HepG2 (cell line): ENCODE data around the gene PAK1IP1. TPM values are rescaled to one million over a fixed set of nuclear protein-coding genes. Genes with fewer than 3 reads are reported as not detected.

Source experiments
- BCL3 ChIP-seq: sonication (generic); formaldehyde crosslinking; IDR thresholded peaks from 2 replicates; pipeline ENCODE4 v1.5.1; 2020; ENCODE audit warnings: mild to moderate bottlenecking, missing genetic modification reagents, moderate library complexity
- KMT2B ChIP-seq: IDR thresholded peaks from 2 replicates; pipeline ENCODE4 v1.6.1; 2016; ENCODE audit warnings: missing genetic modification reagents, missing compliant biosample characterization
- MBNL3 ChIP-seq: fragments of 250-450 bp; sonication (Bioruptor Pico); conservative IDR thresholded peaks from 2 replicates; pipeline ENCODE4 v1.8.0; 2022; ENCODE audit warnings: mild to moderate bottlenecking, inconsistent platforms
- NFKBIZ ChIP-seq: IDR thresholded peaks from 2 replicates; pipeline ENCODE4 v1.6.1; 2018; ENCODE audit warnings: missing genetic modification reagents, missing compliant biosample characterization
- ONECUT2 ChIP-seq: sonication (generic); formaldehyde crosslinking; IDR thresholded peaks from 2 replicates; pipeline ENCODE4 v1.4.0; 2020; ENCODE audit warnings: missing genetic modification reagents
- TP53 ChIP-seq: sonication (generic); formaldehyde crosslinking; conservative IDR thresholded peaks from 2 replicates; pipeline ENCODE4 v1.4.0; 2020; ENCODE audit warnings: missing genetic modification reagents
- ZNF143 ChIP-seq: sonication (generic); formaldehyde crosslinking; IDR thresholded peaks from 2 replicates; pipeline ENCODE4 v1.4.0; 2020; ENCODE audit warnings: missing genetic modification reagents
- ZNF318 ChIP-seq: sonication (generic); formaldehyde crosslinking; IDR thresholded peaks from 2 replicates; pipeline ENCODE4 v1.4.0; 2020; ENCODE audit warnings: mild to moderate bottlenecking, missing genetic modification reagents
- ZNF615 ChIP-seq: sonication (generic); formaldehyde crosslinking; IDR thresholded peaks from 2 replicates; pipeline ENCODE4 v1.5.0; 2020; ENCODE audit warnings: mild to moderate bottlenecking, missing genetic modification reagents, borderline replicate concordance
- polyA plus RNA-seq, 8 experiments: library from polyadenylated mRNA; depleted of rRNA in 3 of 8; stranded (reverse) in 7 of 8; unstranded in 1 of 8; fragments of >200 nt; fragmentation: Illumina TruSeq in 4 of 8; extraction: Trizol in 4 of 8; gene quantifications; 2 replicates each; pipeline versions ENCODE4 v1.2.1 to v1.2.3, GENCODE V29; 2011 to 2016; ENCODE audit warnings: low read depth in 4 of 8, missing spikeins in 1 of 8, mixed read lengths in 1 of 8; ENCODE audit not compliant: insufficient read depth in 1 of 8
- total RNA-seq, 5 experiments: library from RNA; depleted of rRNA; stranded (reverse); fragments of >200 nt; fragmentation: Illumina TruSeq; extraction: Trizol; gene quantifications; 2 replicates each; pipeline ENCODE4 v1.2.3, GENCODE V29; 2016; ENCODE audit warnings: low read depth in 1 of 5
- TF ChIP-seq, protein P1 (sequence below): sonication (generic); formaldehyde crosslinking; IDR thresholded peaks from 2 replicates; pipeline ENCODE4 v1.8.0; 2022; ENCODE audit warnings: mild to moderate bottlenecking, missing genetic modification reagents; ENCODE audit not compliant: insufficient replicate concordance
- TF ChIP-seq, protein P2 (sequence below): sonication (generic); formaldehyde crosslinking; IDR thresholded peaks from 2 replicates; pipeline ENCODE4 v1.4.0; 2020; ENCODE audit warnings: missing genetic modification reagents, borderline replicate concordance

The PAK1IP1 gene
- total and polyA plus RNA-seq, 2 of the 13 experiments (the other 11 are each of a cell fraction or from before 2014, with no cell fraction given), result 23.4 to 66.2 TPM

DNA sequence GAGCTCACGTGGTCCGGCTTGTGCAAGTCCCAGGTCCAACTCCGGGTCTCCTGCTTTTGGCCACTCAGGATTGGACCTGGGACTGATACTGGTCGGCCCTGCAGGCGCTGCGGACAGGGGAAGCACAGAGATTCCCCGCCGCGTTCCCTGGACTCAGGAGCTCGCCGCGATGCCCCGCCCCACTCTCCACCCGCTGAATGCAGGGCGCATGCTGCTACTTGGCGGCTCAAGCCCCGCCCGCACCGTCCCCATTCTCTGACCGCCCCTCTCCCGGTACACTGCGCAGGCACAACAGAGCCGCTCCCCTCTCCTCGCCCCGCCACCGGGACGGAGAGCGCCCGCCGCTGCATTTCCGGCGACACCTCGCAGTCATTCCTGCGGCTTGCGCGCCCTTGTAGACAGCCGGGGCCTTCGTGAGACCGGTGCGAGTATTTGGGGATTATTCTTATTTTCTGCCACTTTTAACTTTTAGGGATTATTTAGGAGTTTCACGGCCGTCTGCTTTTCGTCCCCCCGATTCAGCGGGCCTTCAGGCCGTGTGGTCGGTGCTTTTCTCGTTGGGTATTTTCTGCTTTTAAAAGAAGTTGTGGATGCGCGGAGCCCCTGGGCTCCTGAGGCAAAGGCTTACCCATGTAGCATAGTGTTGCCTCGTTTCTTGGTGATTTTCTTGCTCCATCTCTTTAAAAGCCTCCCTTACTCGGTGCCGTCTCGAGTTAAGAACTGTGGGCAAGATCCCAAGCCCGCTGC lies 28.2 kb downstream of the PAK1IP1 start, which contains the start of gene TMEM14C (continued):
- TF ChIP-seq ZNF318 (CRISPR knock-in tag) (peak; percentile 69; the same call in 1 of the 2 replicates), KMT2B (peak; percentile 82), ONECUT2 (0 out of 2 replicates have a peak, but pooled peaks have one; percentile 5), ZNF615 (CRISPR knock-in tag) (peak; percentile 64; the same call in 1 of the 2 replicates), NFKBIZ (0 out of 2 replicates have a peak, but pooled peaks have one; percentile 28), ZNF143 (peak; percentile 25; the same call in 1 of the 2 replicates), MBNL3 (CRISPR knock-in tag) (no peak), BCL3 (CRISPR knock-in tag) (peak; percentile 92), TP53 (0 out of 2 replicates have a peak, but pooled peaks have one; percentile 66)
- TF ChIP-seq, protein P1, sequence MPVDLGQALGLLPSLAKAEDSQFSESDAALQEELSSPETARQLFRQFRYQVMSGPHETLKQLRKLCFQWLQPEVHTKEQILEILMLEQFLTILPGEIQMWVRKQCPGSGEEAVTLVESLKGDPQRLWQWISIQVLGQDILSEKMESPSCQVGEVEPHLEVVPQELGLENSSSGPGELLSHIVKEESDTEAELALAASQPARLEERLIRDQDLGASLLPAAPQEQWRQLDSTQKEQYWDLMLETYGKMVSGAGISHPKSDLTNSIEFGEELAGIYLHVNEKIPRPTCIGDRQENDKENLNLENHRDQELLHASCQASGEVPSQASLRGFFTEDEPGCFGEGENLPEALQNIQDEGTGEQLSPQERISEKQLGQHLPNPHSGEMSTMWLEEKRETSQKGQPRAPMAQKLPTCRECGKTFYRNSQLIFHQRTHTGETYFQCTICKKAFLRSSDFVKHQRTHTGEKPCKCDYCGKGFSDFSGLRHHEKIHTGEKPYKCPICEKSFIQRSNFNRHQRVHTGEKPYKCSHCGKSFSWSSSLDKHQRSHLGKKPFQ (CRISPR knock-in tag), result peak; percentile 89
- TF ChIP-seq, protein P2, sequence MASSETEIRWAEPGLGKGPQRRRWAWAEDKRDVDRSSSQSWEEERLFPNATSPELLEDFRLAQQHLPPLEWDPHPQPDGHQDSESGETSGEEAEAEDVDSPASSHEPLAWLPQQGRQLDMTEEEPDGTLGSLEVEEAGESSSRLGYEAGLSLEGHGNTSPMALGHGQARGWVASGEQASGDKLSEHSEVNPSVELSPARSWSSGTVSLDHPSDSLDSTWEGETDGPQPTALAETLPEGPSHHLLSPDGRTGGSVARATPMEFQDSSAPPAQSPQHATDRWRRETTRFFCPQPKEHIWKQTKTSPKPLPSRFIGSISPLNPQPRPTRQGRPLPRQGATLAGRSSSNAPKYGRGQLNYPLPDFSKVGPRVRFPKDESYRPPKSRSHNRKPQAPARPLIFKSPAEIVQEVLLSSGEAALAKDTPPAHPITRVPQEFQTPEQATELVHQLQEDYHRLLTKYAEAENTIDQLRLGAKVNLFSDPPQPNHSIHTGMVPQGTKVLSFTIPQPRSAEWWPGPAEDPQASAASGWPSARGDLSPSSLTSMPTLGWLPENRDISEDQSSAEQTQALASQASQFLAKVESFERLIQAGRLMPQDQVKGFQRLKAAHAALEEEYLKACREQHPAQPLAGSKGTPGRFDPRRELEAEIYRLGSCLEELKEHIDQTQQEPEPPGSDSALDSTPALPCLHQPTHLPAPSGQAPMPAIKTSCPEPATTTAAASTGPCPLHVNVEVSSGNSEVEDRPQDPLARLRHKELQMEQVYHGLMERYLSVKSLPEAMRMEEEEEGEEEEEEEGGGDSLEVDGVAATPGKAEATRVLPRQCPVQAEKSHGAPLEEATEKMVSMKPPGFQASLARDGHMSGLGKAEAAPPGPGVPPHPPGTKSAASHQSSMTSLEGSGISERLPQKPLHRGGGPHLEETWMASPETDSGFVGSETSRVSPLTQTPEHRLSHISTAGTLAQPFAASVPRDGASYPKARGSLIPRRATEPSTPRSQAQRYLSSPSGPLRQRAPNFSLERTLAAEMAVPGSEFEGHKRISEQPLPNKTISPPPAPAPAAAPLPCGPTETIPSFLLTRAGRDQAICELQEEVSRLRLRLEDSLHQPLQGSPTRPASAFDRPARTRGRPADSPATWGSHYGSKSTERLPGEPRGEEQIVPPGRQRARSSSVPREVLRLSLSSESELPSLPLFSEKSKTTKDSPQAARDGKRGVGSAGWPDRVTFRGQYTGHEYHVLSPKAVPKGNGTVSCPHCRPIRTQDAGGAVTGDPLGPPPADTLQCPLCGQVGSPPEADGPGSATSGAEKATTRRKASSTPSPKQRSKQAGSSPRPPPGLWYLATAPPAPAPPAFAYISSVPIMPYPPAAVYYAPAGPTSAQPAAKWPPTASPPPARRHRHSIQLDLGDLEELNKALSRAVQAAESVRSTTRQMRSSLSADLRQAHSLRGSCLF (CRISPR knock-in tag), result no peak; the same call in none of the 2 replicates
